ENCODE measurements around the gene CDH9.
A peak's percentile ranks its signal among the peaks of the same experiment; 100 is the strongest.

The CDH9 gene

DNA sequence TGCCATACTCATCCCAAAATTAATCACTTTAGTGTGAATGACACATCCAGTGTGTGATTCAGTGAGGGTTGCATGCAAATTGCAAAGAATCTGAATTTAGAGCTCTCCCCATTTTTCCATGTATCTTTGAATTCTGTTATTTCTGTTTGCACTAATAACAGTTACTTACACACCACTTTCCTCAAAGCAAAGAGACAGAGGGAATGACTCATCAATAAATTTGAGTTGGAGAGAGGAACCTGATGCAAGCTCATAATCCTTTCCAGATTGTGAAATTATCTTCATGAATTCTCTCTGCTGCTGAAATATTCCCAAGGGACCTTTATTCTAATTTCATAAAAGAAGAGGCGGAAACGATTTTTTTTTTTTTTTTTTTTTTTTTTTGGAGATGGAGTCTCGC lies 204.8 kb downstream of the CDH9 start:
- Histone ChIP-seq H3K79me1 (replicated peaks; ENCODE audit: low read length, poor library complexity, severe bottlenecking) (no peaks in the 10 kb centered on the region), H3K27ac (ENCODE audit: low read length, poor library complexity, severe bottlenecking) (no peak overlapping the region), H3K4ac (ENCODE audit: low read depth in 1 of 2, low read length in 2 of 2) (no peak overlapping the region), H4K91ac (ENCODE audit: low read length) (no peak overlapping the region), H3K9me3 (ENCODE audit: control insufficient read depth, low read length) (no peaks in the 10 kb centered on the region), H3K14ac (ENCODE audit: low read length in 2 of 2) (no peak overlapping the region), H3K4me3 (ENCODE audit: insufficient read depth in 1 of 2, low read depth in 1 of 2, low read length in 2 of 2) (no peak overlapping the region), H3K4me2 (ENCODE audit: low read length, poor library complexity, severe bottlenecking) (no peak overlapping the region), H3K18ac (ENCODE audit: low read depth in 1 of 2, low read length in 2 of 2) (no peak overlapping the region), H2BK5ac (ENCODE audit: low read depth, low read length, poor library complexity, severe bottlenecking) (no peak overlapping the region), H2AK5ac (ENCODE audit: low read length, severe bottlenecking) (no peak overlapping the region), H2BK15ac (ENCODE audit: low read depth, poor library complexity, severe bottlenecking) (no peak overlapping the region), H3K36me3 (ENCODE audit: control insufficient read depth in 1 of 2, insufficient read depth in 2 of 2, low read depth in 1 of 2, low read length in 2 of 2) (no peaks in the 10 kb centered on the region), H3K4me1 (ENCODE audit: control insufficient read depth, insufficient read depth, low read depth, low read length) (no peaks in the 10 kb centered on the region), H3K9ac (ENCODE audit: low read length) (no peak overlapping the region), H2AFZ (ENCODE audit: low read depth, low read length) (no peak overlapping the region), H2BK120ac (ENCODE audit: low read depth, low read length) (no peak overlapping the region), H3K27me3 (ENCODE audit: control insufficient read depth in 1 of 2, insufficient read depth in 1 of 2, low read length in 2 of 2) (no peaks in the 10 kb centered on the region), H2BK12ac (ENCODE audit: low read length in 2 of 2) (no peak overlapping the region), H4K8ac (ENCODE audit: low read length) (no peak overlapping the region), H3K23ac (ENCODE audit: low read length in 2 of 2) (no peak overlapping the region)
- peak; percentile 3 for DNase-seq
- no CpG with 5 or more reads among the region's 3 CpGs for WGBS

All from mesenchymal stem cell (in vitro differentiated cells and primary cell).